ENCODE results near the gene ZBTB7C.

- TF ChIP-seq ZNF274 (IDR thresholded peaks at IDR 0.05; ENCODE audit: low read depth, low read length) (no peak), YY1 (IDR thresholded peaks at IDR 0.05; ENCODE audit: insufficient read depth, insufficient read length) (no peak)
Measured at GRCh38 chr18:48391868-48392267, 17.3 kb downstream of the ZBTB7C start.

All from NT2/D1 (cell line).